ENCODE data around the gene STEAP3.
A peak's percentile ranks its signal among the peaks of the same experiment; 100 is the strongest.

Gene STEAP3

DNA sequence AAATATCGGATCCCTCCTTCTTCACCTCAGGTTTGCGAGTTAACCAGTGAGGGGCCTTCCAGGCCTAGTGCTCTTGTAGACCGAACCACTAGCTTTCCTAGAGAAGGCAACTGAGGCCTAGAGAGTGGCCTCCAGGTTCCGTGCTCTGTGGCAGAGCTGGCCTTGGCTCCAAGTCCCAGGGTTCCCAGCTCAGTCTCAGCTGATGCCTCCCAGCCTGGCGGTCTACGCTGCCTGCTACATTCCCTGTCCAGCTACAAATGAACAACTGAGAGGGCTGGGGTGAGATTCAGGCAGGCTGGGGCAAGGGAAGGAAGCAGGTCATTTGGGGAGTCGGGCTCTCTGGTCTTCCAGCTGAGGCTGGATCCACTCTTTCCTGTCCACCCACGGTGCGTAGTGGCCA is 2.3 kb downstream of the STEAP3 start:
- no peak for DNase-seq (ENCODE audit: low read depth, low spot score)

DNA sequence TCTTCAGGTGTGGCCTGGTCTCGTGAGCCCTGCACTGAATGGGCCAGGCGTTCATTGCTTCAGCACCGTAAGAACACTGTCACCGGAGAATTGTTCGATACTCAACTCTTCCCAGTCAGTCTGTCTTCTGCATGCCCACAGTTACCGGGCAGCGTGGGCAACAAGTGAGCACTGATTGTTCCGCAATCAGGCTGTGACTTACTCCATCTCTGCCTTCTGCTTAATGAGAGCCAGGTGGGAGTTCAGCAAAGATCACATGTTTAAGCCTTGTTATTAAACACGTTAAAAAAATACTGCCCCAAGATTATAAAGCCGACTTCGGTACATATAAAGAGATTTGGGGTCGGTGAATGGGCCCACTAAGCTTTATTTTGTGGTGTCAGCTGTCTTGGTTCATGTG is 3.7 kb downstream of the STEAP3 start:
- no peak for DNase-seq (ENCODE audit: low read depth, low spot score)

DNA sequence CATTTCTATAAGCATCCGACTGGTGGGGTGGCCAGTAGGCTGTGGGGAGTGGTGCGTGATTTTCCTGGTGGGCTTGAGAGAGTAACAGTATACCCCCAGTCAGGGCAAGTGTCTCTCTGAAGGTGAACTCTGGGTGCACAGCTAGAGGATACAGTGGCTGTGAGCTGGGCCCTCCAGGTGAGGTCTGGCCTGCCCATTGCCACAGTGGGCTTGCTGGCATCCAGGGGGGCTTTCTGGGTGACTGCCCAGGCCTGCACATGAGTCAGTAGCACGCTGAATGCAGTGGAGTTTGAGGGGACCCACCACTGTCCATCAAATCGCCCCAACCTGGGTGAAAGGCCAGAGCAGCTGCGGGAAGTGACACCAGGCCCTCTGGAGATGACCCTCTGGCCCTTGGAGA is 4.5 kb downstream of the STEAP3 start:
- no peak for DNase-seq (ENCODE audit: low read depth, low spot score)

DNA sequence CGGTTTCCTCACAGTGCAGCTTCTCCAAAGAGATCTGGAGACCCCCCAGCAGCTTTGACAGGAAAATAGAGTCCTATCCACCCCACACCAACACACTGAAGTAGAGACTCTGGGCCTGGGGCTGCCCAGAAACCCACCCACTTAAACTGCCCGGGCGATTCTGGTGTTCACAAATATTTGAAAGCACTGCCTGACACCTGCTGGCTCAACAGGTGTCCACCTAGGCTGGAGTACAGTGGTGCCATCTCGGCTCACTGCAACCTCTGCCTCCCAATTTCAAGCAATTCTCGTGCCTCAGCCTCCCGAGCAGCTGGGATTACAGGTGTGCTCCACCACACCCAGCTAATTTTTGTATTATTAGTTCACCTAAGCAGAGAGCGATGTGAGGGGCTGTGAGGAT is 5.3 kb downstream of the STEAP3 start:
- no peak for DNase-seq (ENCODE audit: low read depth, low spot score)

DNA sequence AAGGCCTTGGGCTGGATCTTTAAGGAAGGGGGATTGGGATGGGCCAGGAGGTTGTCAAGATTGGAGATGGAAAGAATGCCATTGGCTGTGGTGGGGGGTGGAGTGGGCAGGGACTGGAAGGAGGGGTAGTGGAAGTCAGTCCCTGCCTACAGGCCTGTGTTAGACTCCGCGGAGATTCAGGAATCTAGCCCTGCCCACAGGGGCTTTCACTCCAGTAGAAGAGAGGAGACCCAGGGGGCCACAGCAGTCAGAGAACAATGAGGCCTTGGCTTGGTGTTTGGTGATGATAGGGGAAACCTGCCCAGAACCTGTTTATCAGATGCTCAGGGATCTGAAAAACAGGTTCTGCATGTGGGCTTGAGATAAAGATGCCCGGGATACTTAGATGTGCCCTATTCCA is 6.1 kb downstream of the STEAP3 start:
- DNase-seq (ENCODE audit: low read depth, low spot score): no peak

DNA sequence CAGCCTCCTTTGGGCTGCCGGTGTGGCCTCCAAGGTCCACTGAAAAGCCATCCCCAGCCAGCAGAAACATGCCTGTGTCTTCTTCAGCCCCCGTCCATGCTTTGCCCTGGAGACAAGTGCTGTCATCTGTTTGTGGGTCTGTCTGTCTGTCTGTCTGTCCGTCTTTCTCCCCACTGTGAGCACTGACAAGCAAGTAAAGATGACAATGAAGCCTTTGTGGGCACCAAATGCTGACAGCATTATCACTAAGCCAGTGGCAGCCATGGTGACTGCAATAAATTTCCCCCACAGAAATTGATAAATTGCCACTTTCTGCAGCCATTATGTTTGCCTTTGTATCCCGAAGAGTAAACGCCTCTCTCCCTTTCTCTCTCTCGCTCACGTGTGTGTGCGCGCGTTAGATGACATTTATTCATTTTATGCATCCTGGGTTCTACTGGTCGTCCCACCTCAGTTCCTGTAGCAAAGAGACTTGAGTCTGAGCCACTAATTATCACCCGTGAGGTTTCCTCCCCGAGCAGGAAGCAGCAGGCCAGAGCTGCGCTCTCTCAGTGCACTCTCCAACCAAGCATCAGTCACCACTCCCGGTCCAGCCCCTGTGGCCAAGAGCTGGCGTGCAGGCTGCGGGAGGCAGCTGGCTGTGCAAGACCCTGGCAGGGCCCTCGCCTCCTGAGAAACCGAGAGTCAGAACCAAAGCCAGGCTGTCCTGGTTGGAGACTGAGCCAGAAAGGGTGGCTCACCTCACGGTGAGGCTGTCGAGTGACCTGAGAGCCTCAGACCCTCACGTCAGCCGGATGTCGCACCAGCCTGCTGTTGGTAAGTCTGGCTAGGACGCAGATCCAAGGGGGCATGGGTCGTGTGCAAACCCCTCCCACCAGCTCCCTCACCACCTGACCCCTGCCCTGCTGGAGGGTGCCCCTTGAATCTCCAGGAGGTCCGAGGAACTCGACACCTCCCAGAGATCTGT is 6.9 kb downstream of the STEAP3 start:
- DNase-seq (ENCODE audit: low read depth, low spot score): peak; percentile 65

DNA sequence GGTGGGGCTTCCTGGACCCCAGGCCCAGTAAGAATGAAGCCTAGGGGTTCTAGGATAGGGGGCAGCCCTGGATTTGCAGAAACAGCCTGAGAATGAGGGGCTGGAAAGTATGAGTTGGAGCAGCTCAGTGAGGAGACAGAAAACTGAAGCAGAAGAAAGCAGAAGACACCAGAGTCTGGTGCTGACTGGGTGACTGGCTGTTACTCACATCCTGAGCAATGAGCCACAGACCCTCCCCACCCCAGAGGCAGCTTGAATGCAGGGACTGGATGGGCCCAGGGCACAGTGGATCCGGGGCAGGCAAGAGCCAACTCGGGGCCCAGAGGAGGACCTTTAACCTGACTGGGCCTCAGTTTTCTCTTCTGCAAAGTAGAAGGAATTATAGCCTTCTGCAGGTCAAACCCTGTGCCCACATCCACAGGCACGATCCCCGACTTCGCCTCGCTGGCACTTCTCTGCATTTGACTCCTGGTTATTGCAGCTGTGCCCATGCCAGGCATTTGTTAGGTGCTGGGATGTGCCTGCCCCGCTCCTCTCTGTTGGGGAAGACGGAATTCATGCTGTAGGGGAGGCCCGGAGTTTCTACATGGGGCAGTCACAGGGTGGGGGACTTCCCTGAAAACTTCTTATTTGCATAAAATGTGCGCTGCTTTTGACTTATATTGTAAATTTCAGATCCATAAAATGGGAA is 8.5 kb downstream of the STEAP3 start:
- DNase-seq (ENCODE audit: low read depth, low spot score): no peak

DNA sequence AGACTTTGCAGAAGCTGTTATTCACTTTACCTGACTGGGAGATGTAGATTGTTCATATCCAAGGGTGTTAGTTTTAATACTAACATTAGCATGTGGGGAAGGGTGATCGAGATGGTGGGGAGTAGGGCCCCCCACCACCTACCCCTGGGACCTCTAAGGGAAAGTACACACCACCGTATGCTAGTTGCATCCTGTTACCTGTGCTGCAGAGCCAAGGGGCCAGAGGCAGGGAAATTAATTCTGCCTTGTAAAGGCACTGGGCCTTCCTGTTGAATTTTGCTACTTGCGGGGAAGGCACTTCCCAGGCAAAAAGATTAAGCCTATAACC is 9.0 kb downstream of the STEAP3 start:
- no peak for DNase-seq (ENCODE audit: low read depth, low spot score)

DNA sequence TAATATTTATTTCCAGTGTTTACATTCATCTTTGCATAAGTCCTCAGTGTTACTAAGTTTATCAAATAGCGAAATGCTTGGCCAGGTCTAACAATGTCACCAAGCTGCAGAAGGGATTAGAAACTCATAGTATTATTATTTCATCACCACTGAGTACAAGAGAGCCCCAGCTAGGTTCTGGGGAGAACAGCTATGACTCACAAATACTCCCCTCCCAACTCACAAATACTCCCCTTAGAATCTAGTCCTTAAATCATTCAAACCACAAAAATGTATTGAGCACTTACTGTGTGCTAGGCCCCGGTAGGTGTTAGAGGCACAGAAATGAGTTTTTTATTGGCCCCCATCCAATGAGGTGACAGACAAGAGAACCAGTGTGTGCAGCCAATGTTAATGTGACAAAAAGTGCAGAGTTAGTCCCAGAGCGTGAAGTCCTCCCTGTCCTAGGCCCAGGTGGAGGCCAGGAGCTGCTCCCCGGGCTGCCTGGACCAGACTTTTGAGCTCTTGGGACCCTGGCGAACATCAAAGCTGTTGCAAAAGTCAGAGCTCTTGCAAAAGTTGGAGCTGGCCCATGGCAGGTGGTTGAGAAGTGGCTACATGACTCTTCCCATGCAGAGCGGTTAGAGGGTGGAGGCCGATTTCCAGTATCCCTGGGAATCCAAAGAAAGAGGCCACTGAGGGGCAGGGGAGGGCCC is 9.8 kb downstream of the STEAP3 start:
- peak; percentile 41 for DNase-seq (ENCODE audit: low read depth, low spot score)

DNA sequence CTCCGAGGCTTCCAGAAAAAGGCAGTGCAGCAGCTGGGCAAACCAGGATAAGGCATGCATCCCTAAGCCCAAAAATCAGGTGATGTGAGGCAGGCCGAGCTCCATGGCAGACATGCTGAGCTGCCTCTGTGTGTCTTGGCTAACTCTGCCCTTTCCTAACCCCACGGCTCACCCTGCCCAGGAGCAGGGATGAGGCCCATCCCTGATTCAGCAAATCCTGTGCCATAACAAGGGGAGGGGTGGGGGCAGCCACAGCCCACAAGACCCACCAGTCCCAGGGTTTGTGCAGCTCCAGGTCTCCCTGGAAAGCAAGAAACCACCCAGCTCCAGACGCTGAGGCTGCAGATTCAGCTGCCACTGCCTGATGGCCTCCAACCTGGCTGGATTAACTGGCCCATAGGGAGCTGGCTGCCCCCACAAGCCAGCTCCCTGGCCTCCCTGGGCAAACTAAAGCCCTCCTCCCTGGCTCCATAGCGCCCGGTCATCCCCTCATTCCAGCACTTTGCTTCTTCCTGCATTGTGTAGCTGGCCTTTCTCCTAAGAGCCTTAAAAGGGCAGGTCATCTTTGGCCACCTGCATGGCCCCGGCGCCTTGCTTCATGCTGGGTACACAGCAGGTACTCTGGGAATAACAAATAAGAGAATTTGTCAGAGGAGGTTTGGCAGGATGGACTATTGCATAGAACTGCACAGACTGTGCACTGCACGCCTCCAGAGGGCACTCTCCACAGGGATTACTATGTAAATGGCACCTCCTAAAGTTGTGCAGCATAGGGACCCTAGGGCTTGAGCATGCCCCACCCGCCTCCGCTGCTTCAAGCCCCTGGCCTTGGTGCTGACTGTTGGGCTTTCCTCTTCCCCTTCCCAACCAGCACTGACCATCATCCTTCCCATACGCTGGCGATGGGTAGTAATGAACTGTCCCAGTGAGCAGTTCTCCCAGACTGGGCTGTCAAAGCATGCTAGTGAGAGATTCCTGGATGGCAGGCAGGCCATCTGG is 10.7 kb downstream of the STEAP3 start:
- DNase-seq (ENCODE audit: low read depth, low spot score): peak; percentile 47

DNA sequence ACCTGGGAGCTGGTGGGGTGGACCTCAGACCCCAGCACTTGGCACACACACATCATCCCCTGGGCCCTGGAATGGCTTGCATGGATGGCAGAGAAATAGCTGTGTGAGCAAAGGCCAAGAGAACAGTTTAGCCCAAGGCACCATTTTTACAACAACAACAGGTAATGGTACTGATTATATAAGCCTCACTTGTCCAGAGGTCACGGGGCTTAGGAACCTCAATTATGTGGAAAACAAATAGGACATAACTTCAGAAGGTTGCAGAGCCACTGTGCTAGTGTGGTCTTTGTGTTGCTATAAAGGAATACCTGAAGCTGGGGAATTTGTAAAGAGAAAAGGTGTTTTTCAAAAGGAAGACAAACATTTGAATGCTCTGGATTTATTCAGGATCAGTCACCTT is 13.2 kb downstream of the STEAP3 start:
- no peak for DNase-seq (ENCODE audit: low read depth, low spot score)

DNA sequence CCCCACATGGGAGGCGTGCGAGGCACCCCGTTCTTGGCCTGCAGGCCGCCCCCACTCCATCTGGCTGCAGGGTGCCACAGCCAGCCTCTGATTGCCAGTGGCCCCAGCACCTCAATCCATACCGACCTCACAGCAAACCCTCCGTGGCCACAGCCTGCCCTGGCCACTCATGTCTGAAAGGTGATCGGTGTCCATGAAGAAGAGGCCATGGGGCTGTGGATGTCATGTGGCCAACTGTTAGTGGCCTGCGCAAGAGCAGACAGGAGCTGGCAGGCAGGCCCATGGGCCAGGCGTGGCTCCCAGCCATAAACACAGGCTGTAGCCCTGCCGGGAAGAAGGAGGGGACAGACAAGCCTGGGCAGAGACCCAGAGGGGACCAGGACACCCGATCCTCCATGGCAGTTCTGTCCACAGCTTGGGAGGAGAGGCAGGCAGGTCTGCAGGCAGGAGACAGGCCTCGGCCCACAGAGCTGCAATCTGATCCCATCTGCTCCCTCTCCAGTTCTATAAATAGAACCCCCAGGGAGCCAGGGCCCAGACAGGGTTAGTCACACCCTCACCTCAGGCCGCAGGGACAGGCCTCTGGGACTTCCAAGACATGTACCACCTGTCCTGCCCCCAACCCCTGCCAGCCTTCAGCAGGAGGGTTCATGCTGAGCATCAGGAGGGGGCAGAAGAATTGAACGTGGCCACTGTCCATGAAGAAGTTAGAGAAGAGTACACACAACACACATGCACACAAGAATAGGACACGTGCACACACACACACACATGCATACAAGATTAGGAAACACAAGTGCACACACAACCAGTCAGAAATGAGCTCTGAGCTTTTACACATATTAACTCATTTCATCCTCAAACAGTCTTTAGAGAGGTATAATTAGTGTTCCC is 16.9 kb downstream of the STEAP3 start:
- peak; percentile 78 for DNase-seq (ENCODE audit: low read depth, low spot score)

DNA sequence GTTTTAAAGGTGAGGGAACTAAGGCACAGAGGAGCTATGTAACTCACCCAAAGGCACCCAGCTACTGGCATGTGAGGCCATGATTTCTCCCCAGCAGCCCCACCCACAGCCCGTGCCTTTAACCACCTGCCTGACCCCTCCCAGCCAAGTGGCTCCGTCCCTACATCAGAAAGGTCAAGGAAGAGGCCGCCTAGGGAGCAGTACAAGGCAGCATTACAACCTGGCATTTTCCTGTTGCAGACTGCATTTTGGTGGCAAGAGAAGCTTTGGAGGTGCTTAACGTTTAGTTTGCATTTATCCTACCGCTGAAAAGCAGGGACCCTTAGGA is 17.5 kb downstream of the STEAP3 start:
- DNase-seq (ENCODE audit: low read depth, low spot score): no peak

DNA sequence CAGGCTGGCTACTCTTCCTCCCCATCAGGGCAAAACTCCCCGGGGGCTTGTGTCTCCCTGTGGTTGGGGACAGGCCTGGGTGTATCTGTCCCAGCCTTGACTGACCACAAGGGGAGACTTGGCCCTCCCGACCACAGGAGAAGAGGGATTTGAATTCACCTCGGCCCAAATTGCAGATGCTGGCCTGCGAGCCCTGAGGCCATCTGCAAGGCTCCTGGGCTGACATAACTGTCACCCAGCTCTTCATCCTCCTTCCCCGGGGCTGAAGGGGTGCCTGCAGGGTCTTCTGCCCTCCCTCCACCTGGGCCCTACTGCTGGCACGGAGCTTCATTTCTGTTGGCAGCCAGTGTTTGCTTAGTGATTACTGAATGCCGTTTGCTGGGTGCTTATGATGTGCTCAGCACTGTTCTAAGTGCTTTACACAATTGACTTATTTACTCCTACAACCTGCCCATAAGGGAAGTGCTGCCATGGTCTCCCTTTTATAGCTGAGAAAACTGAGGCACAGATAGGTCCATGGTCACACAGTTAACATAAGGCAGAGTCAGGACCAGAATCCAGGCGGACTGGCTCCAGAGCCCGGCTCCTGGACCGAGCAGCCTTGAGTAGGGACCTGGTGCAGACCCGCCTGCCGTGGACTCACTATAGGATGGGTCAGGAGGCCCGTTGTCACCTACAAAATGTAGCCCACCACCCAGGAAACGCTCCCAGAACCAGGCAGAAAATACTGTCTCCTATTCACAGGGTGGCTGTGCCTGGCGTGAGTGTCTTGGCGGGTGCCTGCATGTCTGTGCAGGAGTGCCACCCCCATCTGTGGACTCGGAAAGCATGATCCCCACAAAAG is 18.9 kb downstream of the STEAP3 start:
- DNase-seq (ENCODE audit: low read depth, low spot score): no peak

DNA sequence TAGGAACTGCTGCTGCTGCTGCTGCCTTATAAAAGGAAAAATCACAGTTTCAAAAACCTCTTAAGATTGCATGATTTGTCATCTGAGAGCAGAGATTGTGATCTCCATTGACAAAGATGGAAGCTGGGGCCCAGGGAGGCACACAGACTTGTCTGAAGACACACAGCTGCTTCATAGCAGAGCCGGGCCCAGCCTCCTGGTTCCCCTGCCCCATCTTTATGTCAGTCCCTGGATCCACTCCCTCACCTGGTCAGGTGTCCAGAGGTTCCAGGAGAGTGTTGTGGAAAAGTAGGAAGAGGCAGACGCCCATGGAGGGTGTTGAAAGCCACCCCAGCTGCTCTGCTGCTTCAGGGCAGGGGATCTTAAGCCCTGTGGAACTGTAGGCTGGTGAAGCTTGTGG is 20.0 kb downstream of the STEAP3 start:
- no peak for DNase-seq (ENCODE audit: low read depth, low spot score)

DNA sequence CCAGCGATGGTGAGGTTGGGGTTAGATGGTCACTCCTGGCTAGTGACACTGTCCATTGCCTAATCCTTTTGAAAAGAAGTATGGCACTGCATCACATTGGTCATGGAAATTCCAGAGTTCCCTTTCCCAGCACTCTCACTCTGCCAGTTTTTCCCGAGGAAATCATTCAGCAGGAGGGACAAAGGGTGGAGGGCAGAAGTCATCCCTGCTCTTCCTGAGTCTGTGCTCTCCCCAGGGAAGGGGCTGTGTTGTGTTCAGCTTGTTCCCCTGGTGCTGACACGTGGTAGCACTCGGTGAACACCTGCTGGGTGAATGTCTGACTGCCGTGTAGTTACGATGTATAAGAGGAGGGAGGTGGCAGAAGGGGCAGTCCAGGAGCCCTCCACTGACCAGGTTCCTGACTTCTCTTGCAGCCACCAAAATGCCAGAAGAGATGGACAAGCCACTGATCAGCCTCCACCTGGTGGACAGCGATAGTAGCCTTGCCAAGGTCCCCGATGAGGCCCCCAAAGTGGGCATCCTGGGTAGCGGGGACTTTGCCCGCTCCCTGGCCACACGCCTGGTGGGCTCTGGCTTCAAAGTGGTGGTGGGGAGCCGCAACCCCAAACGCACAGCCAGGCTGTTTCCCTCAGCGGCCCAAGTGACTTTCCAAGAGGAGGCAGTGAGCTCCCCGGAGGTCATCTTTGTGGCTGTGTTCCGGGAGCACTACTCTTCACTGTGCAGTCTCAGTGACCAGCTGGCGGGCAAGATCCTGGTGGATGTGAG is 21.6 kb downstream of the STEAP3 start:
- DNase-seq (ENCODE audit: low read depth, low spot score): no peak

DNA sequence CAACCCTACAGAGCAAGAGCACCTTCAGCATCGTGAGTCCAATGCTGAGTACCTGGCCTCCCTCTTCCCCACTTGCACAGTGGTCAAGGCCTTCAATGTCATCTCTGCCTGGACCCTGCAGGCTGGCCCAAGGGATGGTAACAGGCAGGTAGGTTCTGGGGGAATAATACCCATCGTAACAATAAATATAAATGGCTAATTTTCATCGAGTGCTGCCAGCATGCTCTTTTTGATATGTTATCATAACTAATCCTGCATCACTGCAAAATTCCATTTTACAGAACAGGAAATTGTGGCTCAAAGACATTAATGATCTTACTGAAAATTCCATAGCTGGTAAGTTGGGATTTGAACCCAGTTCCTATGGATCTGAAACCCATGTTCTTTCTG is 22.2 kb downstream of the STEAP3 start:
- DNase-seq (ENCODE audit: low read depth, low spot score): no peak

DNA sequence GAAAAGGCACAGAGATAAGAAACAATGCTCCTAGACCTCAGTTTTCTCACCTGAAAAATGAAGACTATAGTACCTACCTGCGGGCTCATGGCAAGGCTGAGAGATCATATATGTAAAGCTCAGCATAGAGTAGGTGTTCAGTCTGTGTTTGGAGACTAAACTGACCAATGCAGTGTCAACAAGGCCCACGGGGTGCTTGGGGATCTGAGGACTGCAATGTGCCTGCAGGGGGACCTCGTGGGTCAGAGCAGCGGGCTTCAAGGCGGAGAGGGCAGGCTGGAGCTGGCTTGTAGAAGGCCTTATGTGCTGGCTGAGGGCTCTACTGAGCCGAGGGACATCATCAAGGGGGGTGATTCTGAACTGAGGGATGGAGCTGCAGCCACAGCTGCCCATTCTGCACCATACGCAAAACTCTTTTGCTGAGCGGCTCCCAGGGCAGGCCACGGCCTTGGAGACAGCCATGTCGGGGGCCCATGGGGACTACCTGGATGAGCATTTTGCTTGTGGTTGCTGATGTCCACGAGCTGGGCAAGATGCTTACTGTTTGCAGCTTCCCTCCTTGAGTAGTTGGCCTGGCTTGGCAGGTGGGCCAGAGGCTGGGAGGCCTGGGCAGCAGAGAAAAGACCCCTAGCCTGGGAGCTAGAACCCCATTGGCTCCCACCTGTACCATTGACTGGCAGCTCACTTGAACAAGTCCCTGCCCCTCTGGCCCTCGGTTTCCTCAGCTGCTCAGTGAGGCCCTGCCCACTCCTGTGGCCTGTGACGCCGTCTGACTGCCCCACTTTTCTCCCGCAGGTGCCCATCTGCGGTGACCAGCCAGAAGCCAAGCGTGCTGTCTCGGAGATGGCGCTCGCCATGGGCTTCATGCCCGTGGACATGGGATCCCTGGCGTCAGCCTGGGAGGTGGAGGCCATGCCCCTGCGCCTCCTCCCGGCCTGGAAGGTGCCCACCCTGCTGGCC is 23.5 kb downstream of the STEAP3 start:
- no peak for DNase-seq (ENCODE audit: low read depth, low spot score)
